Esophagus muscularis mucosa (tissue), 4 donors: ENCODE measurements around the gene VTI1A.

Experiments used
- CTCF ChIP-seq, 3 experiments: fragments of 200-600 bp in 2 of 3; fragments of 450-650 bp in 1 of 3; sonication (generic) in 2 of 3; IDR thresholded peaks; one replicate each; pipeline ENCODE4 v1.5.1; 2017 to 2019; ENCODE audit warnings: antibody characterized with exemption in 3 of 3, mild to moderate bottlenecking in 2 of 3, moderate library complexity in 1 of 3
- EP300 ChIP-seq: sonication (generic); formaldehyde crosslinking; IDR thresholded peaks from one replicate; pipeline ENCODE4 v1.6.1; 2017; ENCODE audit warnings: antibody characterized with exemption
- POLR2A ChIP-seq: fragments of 450-650 bp; IDR thresholded peaks from one replicate; pipeline ENCODE4 v1.6.1; 2017; ENCODE audit warnings: antibody characterized with exemption, moderate library complexity, mild to moderate bottlenecking, low read depth

- no peak for TF ChIP-seq CTCF (IDR thresholded peaks at IDR 0.05)
- TF ChIP-seq EP300 = no peak
- no peak for TF ChIP-seq POLR2A
Observed at GRCh38 chr10:112589081-112589480, 142.1 kb downstream of the VTI1A start.
